ENCODE results near the gene CRYGN. TPM values are rescaled to one million over a fixed set of nuclear protein-coding genes. Genes with fewer than 3 reads are reported as not detected.

The CRYGN gene
- total RNA-seq, 1 donor from 2014 or later = 0.41 TPM

- TF ChIP-seq CTCF (IDR thresholded peaks at IDR 0.05; ENCODE audit: borderline replicate concordance) = peak; percentile 24
- no peaks in the 10 kb centered on the region for H3K9me3 ChIP-seq (replicated peaks)
- no peak overlapping the region for H3K4me3 ChIP-seq
- H3K4me1 ChIP-seq = peaks cover 59% of the 10 kb centered on the region
- H3K27ac ChIP-seq (replicated peaks) = peak overlapping the region; percentile 29
- no peaks in the 10 kb centered on the region for H3K27me3 ChIP-seq (ENCODE audit: low read depth)
- H3K36me3 ChIP-seq = peaks cover 48% of the 10 kb centered on the region
- intact Hi-C loops (cut with micrococcal nuclease) = no loop called here
- no peak for DNase-seq
These were observed 32.9 kb upstream of the CRYGN start for GRCh38 chr7:151472644-151473380.

GRCh38 chr7:151470711-151471110 lies 30.8 kb upstream of the CRYGN start:
- Histone ChIP-seq H3K9me3 (replicated peaks) (no peaks in the 10 kb centered on the region), H3K4me1 (peaks cover 52% of the 10 kb centered on the region), H3K4me3 (no peak overlapping the region), H3K27me3 (ENCODE audit: low read depth) (no peaks in the 10 kb centered on the region), H3K27ac (replicated peaks) (no peak overlapping the region), H3K36me3 (peaks cover 51% of the 10 kb centered on the region)
- no peak for TF ChIP-seq CTCF (IDR thresholded peaks at IDR 0.05; ENCODE audit: borderline replicate concordance)
- no peak for DNase-seq
- intact Hi-C loops (cut with micrococcal nuclease) = no loop called here

DNA sequence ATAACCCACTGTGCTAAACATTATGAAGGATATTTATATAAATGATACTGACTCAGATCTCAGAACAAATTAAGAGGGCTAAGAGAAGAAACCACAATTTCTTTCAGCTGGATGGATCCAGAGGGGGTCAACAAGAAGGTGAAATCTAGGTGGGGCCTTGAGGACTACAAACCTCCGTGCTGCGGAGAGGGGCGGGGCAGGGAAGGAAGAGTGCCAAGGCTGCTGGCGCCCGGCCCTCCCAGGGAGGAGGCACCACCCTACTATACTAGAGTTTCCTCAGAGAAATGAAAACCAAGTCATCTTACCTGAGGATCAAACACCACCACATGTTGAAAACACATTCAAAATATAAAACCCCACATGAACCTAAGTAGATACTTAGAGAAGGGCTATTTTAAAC lies 29.3 kb upstream of the CRYGN start:
- H3K4me1 ChIP-seq = peaks cover 52% of the 10 kb centered on the region
- intact Hi-C loops (cut with micrococcal nuclease) = no loop called here
- H3K27me3 ChIP-seq (ENCODE audit: low read depth) = no peaks in the 10 kb centered on the region
- no peak for TF ChIP-seq CTCF (IDR thresholded peaks at IDR 0.05; ENCODE audit: borderline replicate concordance)
- DNase-seq = no peak
- no peak overlapping the region for H3K27ac ChIP-seq (replicated peaks)
- H3K4me3 ChIP-seq = no peak overlapping the region
- H3K36me3 ChIP-seq = peaks cover 65% of the 10 kb centered on the region
- no peaks in the 10 kb centered on the region for H3K9me3 ChIP-seq (replicated peaks)

GRCh38 chr7:151468217-151469018 lies 28.5 kb upstream of the CRYGN start:
- H3K4me3 ChIP-seq = no peak overlapping the region
- DNase-seq = no peak
- H3K27ac ChIP-seq (replicated peaks) = no peak overlapping the region
- no peak for TF ChIP-seq CTCF (IDR thresholded peaks at IDR 0.05; ENCODE audit: borderline replicate concordance)
- H3K4me1 ChIP-seq = peaks cover 51% of the 10 kb centered on the region
- peaks cover 65% of the 10 kb centered on the region for H3K36me3 ChIP-seq
- H3K9me3 ChIP-seq (replicated peaks) = peaks cover under 1% of the 10 kb centered on the region
- intact Hi-C loops (cut with micrococcal nuclease) = no loop called here
- no peaks in the 10 kb centered on the region for H3K27me3 ChIP-seq (ENCODE audit: low read depth)

DNA sequence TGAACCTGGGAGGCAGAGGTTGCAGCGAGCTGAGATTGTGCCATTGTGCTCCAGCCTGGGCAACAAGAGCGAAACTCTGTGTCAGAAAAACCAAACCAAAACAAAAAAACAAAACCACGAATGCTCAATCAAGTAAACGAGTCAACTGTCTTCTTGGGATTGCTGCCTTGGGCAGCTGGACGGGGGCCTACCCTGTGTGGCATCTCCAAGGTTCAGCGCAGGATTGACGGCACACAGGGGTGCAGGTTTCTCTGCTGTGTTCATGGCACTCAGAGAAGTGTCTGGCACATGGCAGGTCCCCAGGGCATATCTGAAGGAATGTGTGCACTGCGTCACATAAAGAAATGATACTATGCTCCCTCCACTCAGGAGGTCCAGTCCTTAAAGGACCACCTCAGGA lies 25.2 kb upstream of the CRYGN start:
- Histone ChIP-seq H3K27ac (replicated peaks) (no peak overlapping the region), H3K36me3 (peaks cover 55% of the 10 kb centered on the region), H3K4me1 (peaks cover 41% of the 10 kb centered on the region), H3K9me3 (replicated peaks) (peaks cover 15% of the 10 kb centered on the region), H3K27me3 (ENCODE audit: low read depth) (no peaks in the 10 kb centered on the region), H3K4me3 (no peak overlapping the region)
- TF ChIP-seq CTCF (IDR thresholded peaks at IDR 0.05; ENCODE audit: borderline replicate concordance) = no peak
- no peak for DNase-seq
- intact Hi-C loops (cut with micrococcal nuclease) = no loop called here
